Erythroblast (primary cell): ENCODE results near the gene MFSD12.

ENCODE experiments used
- GATA1 ChIP-seq: IDR thresholded peaks from 2 replicates; pipeline ENCODE4 v1.6.1; 2011; ENCODE audit warnings: low read depth, mild to moderate bottlenecking, control low read depth, low read length, moderate library complexity
- POLR2A ChIP-seq: IDR thresholded peaks from 2 replicates; pipeline ENCODE4 v1.6.1; 2011; ENCODE audit warnings: mild to moderate bottlenecking, low read length

GRCh38 chr19:3538258-3538929 is 19.0 kb downstream of the MFSD12 start:
- TF ChIP-seq POLR2A: no peak
- TF ChIP-seq GATA1: no peak
